Natural killer cell (primary cell): Measurements from ENCODE around the gene AIRE. TPM values are rescaled to one million over a fixed set of nuclear protein-coding genes. Genes with fewer than 3 reads are reported as not detected.
"Not testable (repeated sequence)": the region's sequence is repeated elsewhere in the genome, so short reads cannot be mapped to it uniquely, and the experiment has no call there.

Source experiments
- ATAC-seq, 3 donors: fragments of 150-1000 bp in 2 of 3; fragments of 200-7000 bp in 1 of 3; cut with Tn5 transposase; 1 replicate in 1 of 3; 2 replicates in 2 of 3; pipeline ENCODE4 v1.10.0; 2021; ENCODE audit warnings: mild to moderate bottlenecking in 2 of 3, moderate library complexity in 2 of 3
- DNase-seq, 2 donors: peaks; one replicate each; pipeline versions ENCODE4 v3.0.0 to v3.0.0-alpha.2; 2013 to 2021; ENCODE audit warnings: mixed read lengths in 1 of 2
- H3K27ac ChIP-seq: one replicate; pipeline ENCODE4 v1.5.1; 2013; ENCODE audit warnings: mild to moderate bottlenecking, low read length
- H3K27me3 ChIP-seq: one replicate; pipeline ENCODE4 v1.6.1; 2013; ENCODE audit warnings: low read length; ENCODE audit not compliant: control insufficient read depth, insufficient read depth
- H3K36me3 ChIP-seq: one replicate; pipeline ENCODE4 v1.6.1; 2013; ENCODE audit warnings: low read length; ENCODE audit not compliant: control insufficient read depth, insufficient read depth
- H3K4me1 ChIP-seq: one replicate; pipeline ENCODE4 v1.6.1; 2013; ENCODE audit warnings: low read length; ENCODE audit not compliant: control insufficient read depth, insufficient read depth
- H3K4me3 ChIP-seq: one replicate; pipeline ENCODE4 v1.5.1; 2013; ENCODE audit warnings: low read length
- H3K9me3 ChIP-seq: one replicate; pipeline ENCODE4 v1.6.1; 2013; ENCODE audit warnings: low read length; ENCODE audit not compliant: control insufficient read depth, insufficient read depth
- H3K27ac Mint-ChIP-seq, 2 donors: one replicate each; pipeline ENCODE4 v1.8.0; 2022; ENCODE audit warnings: mild to moderate bottlenecking in 2 of 2, mixed read lengths in 2 of 2, moderate library complexity in 1 of 2
- H3K27me3 Mint-ChIP-seq, 2 donors: one replicate each; pipeline ENCODE4 v1.8.0; 2022; ENCODE audit warnings: low read depth in 2 of 2, mixed read lengths in 2 of 2
- H3K36me3 Mint-ChIP-seq: one replicate; pipeline ENCODE4 v1.8.0; 2022; ENCODE audit warnings: mixed read lengths
- H3K4me1 Mint-ChIP-seq, 2 donors: one replicate each; pipeline ENCODE4 v1.8.0; 2022; ENCODE audit warnings: mixed read lengths in 2 of 2
- H3K4me3 Mint-ChIP-seq: one replicate; pipeline ENCODE4 v1.8.0; 2022; ENCODE audit warnings: mild to moderate bottlenecking, moderate library complexity, mixed read lengths
- H3K9me3 Mint-ChIP-seq, 2 donors: one replicate each; pipeline ENCODE4 v1.8.0; 2022; ENCODE audit warnings: mixed read lengths in 2 of 2
- CTCF ChIP-seq: fragments of 200-600 bp; IDR thresholded peaks from one replicate; pipeline ENCODE4 v1.8.0; 2022; ENCODE audit warnings: antibody characterized with exemption
- WGBS: methylation state at CpG from one replicate; pipeline ENCODE4 v1.1.7; 2013; ENCODE audit warnings: missing lambda C conversion rate; ENCODE audit not compliant: insufficient coverage; 5-methylcytosine and 5-hydroxymethylcytosine counted together
- intact Hi-C: fragments of 100-400 bp; cut with micrococcal nuclease; formaldehyde crosslinking; loops from one replicate; pipeline ENCODE4 v1.14.2; 2022
- total RNA-seq, 4 donors: library from RNA; stranded (reverse); fragments of 120-200 nt in 1 of 4; gene quantifications; one replicate each; pipeline versions ENCODE4 v1.2.3 to v1.2.4, GENCODE V29; 2013 to 2022

The AIRE gene
- total RNA-seq, 3 donors from 2014 or later (not counting 1 experiment from before 2014, with no cell fraction given) = not detected

GRCh38 chr21:44275041-44275440 lies 10.6 kb upstream of the AIRE start:
- no peak for ATAC-seq
- Histone ChIP-seq H3K36me3 (no peaks in the 10 kb centered on the region), H3K27me3 (no peaks in the 10 kb centered on the region), H3K27ac (no peak overlapping the region), H3K4me3 (no peak overlapping the region), H3K4me1 (no peaks in the 10 kb centered on the region), H3K9me3 (no peaks in the 10 kb centered on the region)
- no peak overlapping the region for H3K4me3 Mint-ChIP-seq
- WGBS = 87% methylated on average over 4 of the region's 5 CpGs
- intact Hi-C loops = no loop called here
- H3K9me3 Mint-ChIP-seq = no peaks in the 10 kb centered on the region
- no peak overlapping the region for H3K27ac Mint-ChIP-seq
- H3K27me3 Mint-ChIP-seq = peaks cover 0 to 3% of the 10 kb centered on the region in 2 donors
- no peak for DNase-seq
- H3K4me1 Mint-ChIP-seq = no peaks in the 10 kb centered on the region
- no peak for TF ChIP-seq CTCF
- no peaks in the 10 kb centered on the region for H3K36me3 Mint-ChIP-seq

- no peak for ATAC-seq
- no peaks in the 10 kb centered on the region for H3K36me3 Mint-ChIP-seq
- Histone ChIP-seq H3K36me3 (no peaks in the 10 kb centered on the region), H3K4me3 (no peak overlapping the region), H3K4me1 (no peaks in the 10 kb centered on the region), H3K27ac (no peak overlapping the region), H3K27me3 (no peaks in the 10 kb centered on the region), H3K9me3 (no peaks in the 10 kb centered on the region)
- H3K27ac Mint-ChIP-seq = no peak overlapping the region
- no peak for TF ChIP-seq CTCF
- no peaks in the 10 kb centered on the region for H3K9me3 Mint-ChIP-seq
- intact Hi-C loops = no loop called here
- peaks cover 0 to 1% of the 10 kb centered on the region in 2 donors for H3K27me3 Mint-ChIP-seq
- no peak overlapping the region for H3K4me3 Mint-ChIP-seq
- no peak for DNase-seq
- no peaks in the 10 kb centered on the region for H3K4me1 Mint-ChIP-seq
- 76% methylated on average over 19 of the region's 19 CpGs for WGBS
Observed at GRCh38 chr21:44279354-44280260, 6.1 kb upstream of the AIRE start.

GRCh38 chr21:44281801-44282200 lies 3.9 kb upstream of the AIRE start:
- 91% methylated on average over 9 of the region's 9 CpGs for WGBS
- DNase-seq = no peak
- H3K27ac Mint-ChIP-seq = no peak overlapping the region
- intact Hi-C loops = no loop called here
- H3K27me3 ChIP-seq = no peaks in the 10 kb centered on the region
- H3K4me1 ChIP-seq = no peaks in the 10 kb centered on the region
- no peak for TF ChIP-seq CTCF
- ATAC-seq = no peak
- H3K9me3 Mint-ChIP-seq = no peaks in the 10 kb centered on the region
- no peaks in the 10 kb centered on the region for H3K4me1 Mint-ChIP-seq
- H3K4me3 Mint-ChIP-seq = no peak overlapping the region
- no peaks in the 10 kb centered on the region for H3K9me3 ChIP-seq
- H3K36me3 ChIP-seq = no peaks in the 10 kb centered on the region
- H3K4me3 ChIP-seq = no peak overlapping the region
- H3K27ac ChIP-seq = no peak overlapping the region
- no peaks in the 10 kb centered on the region for H3K36me3 Mint-ChIP-seq
- no peaks in the 10 kb centered on the region for H3K27me3 Mint-ChIP-seq

- DNase-seq = no peak
- no peak for TF ChIP-seq CTCF
- no peaks in the 10 kb centered on the region for H3K9me3 Mint-ChIP-seq
- Histone ChIP-seq H3K36me3 (no peaks in the 10 kb centered on the region), H3K4me1 (no peaks in the 10 kb centered on the region), H3K9me3 (no peaks in the 10 kb centered on the region), H3K4me3 (no peak overlapping the region), H3K27ac (no peak overlapping the region), H3K27me3 (no peaks in the 10 kb centered on the region)
- no peaks in the 10 kb centered on the region for H3K27me3 Mint-ChIP-seq
- H3K4me3 Mint-ChIP-seq = no peak overlapping the region
- intact Hi-C loops = no loop called here
- no peak for ATAC-seq
- no peaks in the 10 kb centered on the region for H3K36me3 Mint-ChIP-seq
- 88% methylated on average over 9 of the region's 9 CpGs for WGBS
- no peak overlapping the region for H3K27ac Mint-ChIP-seq
- H3K4me1 Mint-ChIP-seq = no peaks in the 10 kb centered on the region
Observed at GRCh38 chr21:44282370-44282769, 3.3 kb upstream of the AIRE start.

GRCh38 chr21:44283211-44283785 lies 2.4 kb upstream of the AIRE start:
- H3K36me3 ChIP-seq, H3K27ac ChIP-seq, H3K4me1 ChIP-seq, ATAC-seq, H3K9me3 ChIP-seq, H3K27me3 Mint-ChIP-seq, H3K27me3 ChIP-seq, H3K9me3 Mint-ChIP-seq, DNase-seq, H3K36me3 Mint-ChIP-seq, H3K4me3 ChIP-seq, H3K4me3 Mint-ChIP-seq, intact Hi-C loops, H3K4me1 Mint-ChIP-seq, H3K27ac Mint-ChIP-seq: not testable (repeated sequence)
- 42% methylated on average over 8 of the region's 11 CpGs for WGBS
